ENCODE measurements around the gene FBLN7.

GRCh38 chr2:112155331-112156151 is 17.4 kb downstream of the FBLN7 start:
- TF ChIP-seq CTCF (IDR thresholded peaks at IDR 0.05) (no peak), POLR2A (IDR thresholded peaks at IDR 0.05) (no peak)

Measured in testis (tissue), 2 donors.